WTC11 (cell line): ENCODE data around the gene PIGS.

Experiments
- CREB1 ChIP-seq: sonication (generic); formaldehyde crosslinking; IDR thresholded peaks from 2 replicates; pipeline ENCODE4 v1.8.0; 2023; ENCODE audit warnings: mild to moderate bottlenecking, missing genetic modification reagents
- FOXP1 ChIP-seq: sonication (generic); formaldehyde crosslinking; IDR thresholded peaks from 2 replicates; pipeline ENCODE4 v1.8.0; 2022; ENCODE audit warnings: missing genetic modification reagents, mild to moderate bottlenecking, moderate library complexity, borderline replicate concordance
- NR1H2 ChIP-seq: sonication (generic); formaldehyde crosslinking; IDR thresholded peaks from 2 replicates; pipeline ENCODE4 v1.9.0; 2021; ENCODE audit warnings: mild to moderate bottlenecking, moderate library complexity, missing genetic modification reagents
- NR3C1 ChIP-seq: sonication (generic); formaldehyde crosslinking; conservative IDR thresholded peaks from 2 replicates; pipeline ENCODE4 v1.8.1; 2023; ENCODE audit warnings: low read depth, mild to moderate bottlenecking, missing genetic modification reagents
- ZNF425 ChIP-seq: fragments of 250-450 bp; sonication (Bioruptor Pico); conservative IDR thresholded peaks from 2 replicates; pipeline ENCODE4 v1.9.0; 2021; ENCODE audit warnings: mild to moderate bottlenecking
- TF ChIP-seq, protein P1 (sequence below): fragments of 200-600 bp; IDR thresholded peaks from 2 replicates; pipeline ENCODE4 v1.8.0; 2022; ENCODE audit warnings: antibody characterized with exemption
- TF ChIP-seq, protein P2 (sequence below): sonication (generic); formaldehyde crosslinking; IDR thresholded peaks from 2 replicates; pipeline ENCODE4 v1.8.0; 2022; ENCODE audit warnings: mild to moderate bottlenecking, missing genetic modification reagents

GRCh38 chr17:28577466-28577824 is 6.1 kb upstream of the PIGS start:
- TF ChIP-seq ZNF425 (CRISPR knock-in tag) (no peak), CREB1 (CRISPR knock-in tag) (no peak), NR3C1 (no peak), NR1H2 (CRISPR knock-in tag) (no peak), FOXP1 (CRISPR knock-in tag) (no peak)
- TF ChIP-seq, protein P1, sequence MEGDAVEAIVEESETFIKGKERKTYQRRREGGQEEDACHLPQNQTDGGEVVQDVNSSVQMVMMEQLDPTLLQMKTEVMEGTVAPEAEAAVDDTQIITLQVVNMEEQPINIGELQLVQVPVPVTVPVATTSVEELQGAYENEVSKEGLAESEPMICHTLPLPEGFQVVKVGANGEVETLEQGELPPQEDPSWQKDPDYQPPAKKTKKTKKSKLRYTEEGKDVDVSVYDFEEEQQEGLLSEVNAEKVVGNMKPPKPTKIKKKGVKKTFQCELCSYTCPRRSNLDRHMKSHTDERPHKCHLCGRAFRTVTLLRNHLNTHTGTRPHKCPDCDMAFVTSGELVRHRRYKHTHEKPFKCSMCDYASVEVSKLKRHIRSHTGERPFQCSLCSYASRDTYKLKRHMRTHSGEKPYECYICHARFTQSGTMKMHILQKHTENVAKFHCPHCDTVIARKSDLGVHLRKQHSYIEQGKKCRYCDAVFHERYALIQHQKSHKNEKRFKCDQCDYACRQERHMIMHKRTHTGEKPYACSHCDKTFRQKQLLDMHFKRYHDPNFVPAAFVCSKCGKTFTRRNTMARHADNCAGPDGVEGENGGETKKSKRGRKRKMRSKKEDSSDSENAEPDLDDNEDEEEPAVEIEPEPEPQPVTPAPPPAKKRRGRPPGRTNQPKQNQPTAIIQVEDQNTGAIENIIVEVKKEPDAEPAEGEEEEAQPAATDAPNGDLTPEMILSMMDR: no peak
- TF ChIP-seq, protein P2, sequence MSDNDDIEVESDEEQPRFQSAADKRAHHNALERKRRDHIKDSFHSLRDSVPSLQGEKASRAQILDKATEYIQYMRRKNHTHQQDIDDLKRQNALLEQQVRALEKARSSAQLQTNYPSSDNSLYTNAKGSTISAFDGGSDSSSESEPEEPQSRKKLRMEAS (CRISPR knock-in tag): no peak
